Mesenchymal stem cell (in vitro differentiated cells and primary cell): ENCODE measurements around the gene ADH6.
"Not testable (repeated sequence)": the region's sequence is repeated elsewhere in the genome, so short reads cannot be mapped to it uniquely, and the experiment has no call there.

Source experiments
- DNase-seq: peaks from one replicate; pipeline ENCODE4 v3.0.0-alpha.2; 2013
- H2AFZ ChIP-seq: one replicate; pipeline ENCODE4 v1.6.1; 2013; ENCODE audit warnings: low read depth, mild to moderate bottlenecking, control low read depth, inconsistent platforms, low read length, moderate library complexity
- H2AK5ac ChIP-seq: 2 replicates; pipeline ENCODE4 v1.6.1; 2013; ENCODE audit warnings: low read length, moderate library complexity, mild to moderate bottlenecking, inconsistent platforms; ENCODE audit not compliant: severe bottlenecking
- H2BK120ac ChIP-seq: one replicate; pipeline ENCODE4 v1.6.1; 2013; ENCODE audit warnings: low read depth, mild to moderate bottlenecking, inconsistent platforms, low read length, moderate library complexity
- H2BK12ac ChIP-seq, 2 experiments: one replicate each; pipeline ENCODE4 v1.6.1; 2013; ENCODE audit warnings: inconsistent platforms in 2 of 2, low read length in 2 of 2, mild to moderate bottlenecking in 2 of 2, moderate library complexity in 2 of 2, control low read depth in 1 of 2
- H2BK15ac ChIP-seq: one replicate; pipeline ENCODE4 v1.6.1; 2013; ENCODE audit warnings: mild to moderate bottlenecking, low read depth, inconsistent platforms; ENCODE audit not compliant: poor library complexity, severe bottlenecking
- H2BK5ac ChIP-seq: 2 replicates; pipeline ENCODE4 v1.6.1; 2013; ENCODE audit warnings: low read depth, mild to moderate bottlenecking, low read length, control low read depth, inconsistent platforms; ENCODE audit not compliant: poor library complexity, severe bottlenecking
- H3K14ac ChIP-seq, 2 experiments: one replicate each; pipeline ENCODE4 v1.6.1; 2013; ENCODE audit warnings: inconsistent platforms in 2 of 2, low read length in 2 of 2, control low read depth in 1 of 2, mild to moderate bottlenecking in 1 of 2, moderate library complexity in 1 of 2
- H3K18ac ChIP-seq, 2 experiments: one replicate each; pipeline ENCODE4 v1.6.1; 2013; ENCODE audit warnings: inconsistent platforms in 2 of 2, low read length in 2 of 2, control low read depth in 1 of 2, low read depth in 1 of 2, mild to moderate bottlenecking in 1 of 2
- H3K23ac ChIP-seq, 2 experiments: one replicate each; pipeline ENCODE4 v1.6.1; 2013; ENCODE audit warnings: inconsistent platforms in 2 of 2, low read length in 2 of 2, mild to moderate bottlenecking in 2 of 2, moderate library complexity in 2 of 2, control low read depth in 1 of 2
- H3K27ac ChIP-seq: 2 replicates; pipeline ENCODE4 v1.5.1; 2013; ENCODE audit warnings: mild to moderate bottlenecking, moderate library complexity, low read length, control low read depth, inconsistent platforms; ENCODE audit not compliant: poor library complexity, severe bottlenecking
- H3K27me3 ChIP-seq, 2 experiments: 2 replicates each; pipeline versions ENCODE4 v1.6.1 to v1.7.0; 2013; ENCODE audit warnings: low read length in 2 of 2, mild to moderate bottlenecking in 2 of 2, moderate library complexity in 2 of 2, control low read depth in 1 of 2, inconsistent platforms in 1 of 2; ENCODE audit not compliant: control insufficient read depth in 1 of 2, insufficient read depth in 1 of 2
- H3K36me3 ChIP-seq, 2 experiments: 2 replicates each; pipeline versions ENCODE4 v1.6.1 to v1.7.0; 2013; ENCODE audit warnings: low read length in 2 of 2, control low read depth in 1 of 2, inconsistent platforms in 1 of 2, low read depth in 1 of 2, mild to moderate bottlenecking in 1 of 2; ENCODE audit not compliant: insufficient read depth in 2 of 2, control insufficient read depth in 1 of 2
- H3K4ac ChIP-seq, 2 experiments: one replicate each; pipeline ENCODE4 v1.6.1; 2013; ENCODE audit warnings: inconsistent platforms in 2 of 2, low read length in 2 of 2, mild to moderate bottlenecking in 2 of 2, moderate library complexity in 2 of 2, control low read depth in 1 of 2, low read depth in 1 of 2
- H3K4me1 ChIP-seq: 2 replicates; pipeline ENCODE4 v1.6.1; 2013; ENCODE audit warnings: low read depth, low read length, control low read depth; ENCODE audit not compliant: control insufficient read depth, insufficient read depth
- H3K4me2 ChIP-seq: 2 replicates; pipeline ENCODE4 v1.6.1; 2013; ENCODE audit warnings: low read length, mild to moderate bottlenecking, inconsistent platforms; ENCODE audit not compliant: poor library complexity, severe bottlenecking
- H3K4me3 ChIP-seq, 2 experiments: 2 replicates each; pipeline versions ENCODE4 v1.5.1 to v1.7.0; 2013; ENCODE audit warnings: low read length in 2 of 2, mild to moderate bottlenecking in 2 of 2, control low read depth in 1 of 2, low read depth in 1 of 2; ENCODE audit not compliant: insufficient read depth in 1 of 2
- H3K79me1 ChIP-seq: replicated peaks from 2 replicates; pipeline ENCODE4 v1.6.1; 2013; ENCODE audit warnings: mild to moderate bottlenecking, control low read depth, low read length, inconsistent platforms; ENCODE audit not compliant: poor library complexity, severe bottlenecking
- H3K9ac ChIP-seq: 2 replicates; pipeline ENCODE4 v1.7.0; 2013; ENCODE audit warnings: mild to moderate bottlenecking, low read length, moderate library complexity
- H3K9me3 ChIP-seq: 2 replicates; pipeline ENCODE4 v1.7.0; 2013; ENCODE audit warnings: mild to moderate bottlenecking, low read length; ENCODE audit not compliant: control insufficient read depth
- H4K8ac ChIP-seq: one replicate; pipeline ENCODE4 v1.6.1; 2013; ENCODE audit warnings: inconsistent platforms, mild to moderate bottlenecking, low read length, moderate library complexity
- H4K91ac ChIP-seq: one replicate; pipeline ENCODE4 v1.6.1; 2013; ENCODE audit warnings: mild to moderate bottlenecking, low read length, inconsistent platforms
- WGBS: methylation state at CpG from one replicate; pipeline ENCODE4 v1.1.7; 2013; ENCODE audit warnings: mixed read lengths; 5-methylcytosine and 5-hydroxymethylcytosine counted together

ADH6 gene

DNA sequence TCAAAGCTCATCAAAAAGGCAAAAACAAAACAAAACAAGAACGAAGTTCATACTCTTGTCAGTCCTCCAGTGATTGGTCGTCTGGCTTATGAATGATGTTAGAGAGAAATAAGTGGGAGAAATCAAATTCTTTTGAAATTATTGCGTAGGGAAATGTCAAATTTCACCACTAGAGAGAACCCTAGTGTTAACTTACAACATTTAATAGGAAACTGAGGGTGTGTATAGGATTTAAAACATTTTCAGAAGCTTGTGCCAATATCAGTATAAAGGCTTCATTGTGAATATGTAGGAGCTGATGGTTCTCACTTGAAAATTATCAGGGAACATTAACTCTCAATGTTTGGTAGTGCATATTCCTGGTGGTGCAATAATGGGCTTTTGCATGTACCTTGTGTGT, 17.4 kb downstream of the ADH6 start:
- Histone ChIP-seq H3K9me3 (no peaks in the 10 kb centered on the region), H3K18ac (no peak overlapping the region), H2AFZ (no peak overlapping the region), H4K91ac (no peak overlapping the region), H3K4me3 (no peak overlapping the region), H2BK15ac (no peak overlapping the region), H3K9ac (peak overlapping the region; percentile 66), H3K27me3 (no peaks in the 10 kb centered on the region), H2BK120ac (no peak overlapping the region), H3K79me1 (no peaks in the 10 kb centered on the region), H2BK12ac (no peak overlapping the region), H3K23ac (no peak overlapping the region), H3K14ac (no peak overlapping the region), H2AK5ac (no peak overlapping the region), H3K27ac (no peak overlapping the region), H3K4ac (no peak overlapping the region), H3K4me2 (no peak overlapping the region), H2BK5ac (no peak overlapping the region), H3K4me1 (no peaks in the 10 kb centered on the region), H4K8ac (no peak overlapping the region), H3K36me3 (no peaks in the 10 kb centered on the region)
- no CpG with 5 or more reads among the region's 3 CpGs for WGBS
- no peak for DNase-seq

DNA sequence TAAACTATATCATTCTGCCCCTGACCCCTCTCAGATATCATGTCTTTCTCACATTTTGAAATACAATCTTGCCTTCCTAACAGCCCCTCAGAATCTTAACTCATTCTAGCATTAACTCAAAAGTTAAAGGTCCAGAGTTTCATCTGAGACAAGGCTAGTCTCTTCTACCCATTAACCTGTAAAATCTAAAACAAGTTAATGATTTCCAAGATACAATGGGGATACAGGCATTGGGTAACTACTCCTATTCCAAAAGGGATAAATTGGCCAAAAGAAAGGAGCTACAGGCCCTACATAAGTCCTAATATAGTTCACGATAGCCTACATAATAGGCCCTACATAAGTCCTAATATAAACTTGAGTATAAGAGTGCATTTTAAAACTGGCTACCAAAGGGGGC, 18.9 kb downstream of the ADH6 start:
- H3K36me3 ChIP-seq, result no peaks in the 10 kb centered on the region
- no CpG with 5 or more reads among the region's 1 CpG for WGBS

DNA sequence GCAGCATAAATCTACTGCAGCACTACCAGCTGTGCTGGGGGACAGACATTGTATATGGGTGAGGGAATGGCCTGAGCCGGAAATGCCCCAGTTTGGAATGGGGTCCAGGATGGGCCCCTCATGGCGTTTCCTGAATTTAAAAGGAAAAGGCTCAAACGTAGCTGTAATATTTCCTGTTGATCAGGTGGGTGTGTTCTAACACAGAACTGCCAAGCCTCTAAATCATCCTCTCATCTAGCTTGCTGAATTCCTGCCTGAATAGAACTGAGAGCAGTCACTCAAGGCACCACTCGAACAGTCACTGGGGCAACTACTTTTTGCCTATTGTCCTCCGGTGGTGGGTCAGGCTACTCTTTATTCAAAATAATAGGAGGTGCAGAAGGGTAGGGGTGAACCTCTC, 28.7 kb downstream of the ADH6 start:
- H2BK5ac ChIP-seq, result no peak overlapping the region
- H3K9ac ChIP-seq, result no peak overlapping the region
- H3K4me3 ChIP-seq, result no peak overlapping the region
- no peaks in the 10 kb centered on the region for H3K4me1 ChIP-seq
- no peak overlapping the region for H3K18ac ChIP-seq
- no peak overlapping the region for H3K23ac ChIP-seq
- no peak overlapping the region for H2BK12ac ChIP-seq
- H3K4ac ChIP-seq, result no peak overlapping the region
- H2BK15ac ChIP-seq, result no peak overlapping the region
- H2BK120ac ChIP-seq, result no peak overlapping the region
- no peaks in the 10 kb centered on the region for H3K27me3 ChIP-seq
- H2AK5ac ChIP-seq, result no peak overlapping the region
- H4K8ac ChIP-seq, result no peak overlapping the region
- 95% methylated on average over 3 of the region's 5 CpGs for WGBS
- no peak overlapping the region for H3K14ac ChIP-seq
- no peaks in the 10 kb centered on the region for H3K9me3 ChIP-seq
- H3K4me2 ChIP-seq, result no peak overlapping the region
- no peak for DNase-seq
- H4K91ac ChIP-seq, result no peak overlapping the region
- H3K27ac ChIP-seq, result no peak overlapping the region
- no peaks in the 10 kb centered on the region for H3K79me1 ChIP-seq
- H2AFZ ChIP-seq, result no peak overlapping the region
- H3K36me3 ChIP-seq, result no peaks in the 10 kb centered on the region

More for the DNA sequence above, 18.9 kb downstream of the ADH6 start:
- Histone ChIP-seq H2BK12ac (no peak overlapping the region), H2AFZ (no peak overlapping the region), H2BK15ac (no peak overlapping the region), H3K27me3 (no peaks in the 10 kb centered on the region), H3K4ac (no peak overlapping the region), H3K4me2 (no peak overlapping the region), H3K4me3 (no peak overlapping the region), H4K91ac (no peak overlapping the region), H3K9me3 (no peaks in the 10 kb centered on the region), H2BK120ac (no peak overlapping the region), H4K8ac (no peak overlapping the region), H2BK5ac (no peak overlapping the region), H3K79me1 (no peaks in the 10 kb centered on the region), H3K23ac (no peak overlapping the region), H3K14ac (no peak overlapping the region), H2AK5ac (no peak overlapping the region), H3K9ac (no peak overlapping the region), H3K27ac (no peak overlapping the region), H3K18ac (no peak overlapping the region), H3K4me1 (no peaks in the 10 kb centered on the region)
- DNase-seq, result no peak

DNA sequence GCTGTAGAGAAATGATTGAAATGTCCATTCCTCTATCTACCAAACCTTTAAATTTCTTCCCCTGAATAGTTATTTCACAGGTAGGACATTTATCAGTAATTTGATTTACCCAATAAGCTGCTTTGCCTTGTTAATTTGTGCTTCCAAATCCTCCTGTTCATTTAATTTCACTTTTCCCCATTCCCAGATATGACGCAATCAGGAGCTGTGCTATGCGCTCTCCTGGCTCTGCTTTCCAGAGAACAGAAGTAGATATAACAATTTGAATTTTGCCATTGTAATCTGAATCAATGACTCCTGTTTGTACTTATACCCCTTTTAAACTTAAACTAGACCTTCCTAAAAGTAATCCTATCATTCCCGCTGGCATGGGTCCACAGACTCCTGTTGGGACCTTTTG, 29.1 kb downstream of the ADH6 start:
- H2AK5ac ChIP-seq, H3K79me1 ChIP-seq, H3K18ac ChIP-seq, H3K36me3 ChIP-seq, H3K4me2 ChIP-seq, H3K4ac ChIP-seq, H3K9me3 ChIP-seq, H3K14ac ChIP-seq, H3K27ac ChIP-seq, H2BK120ac ChIP-seq, H3K9ac ChIP-seq, H2AFZ ChIP-seq, H3K27me3 ChIP-seq, H3K4me1 ChIP-seq, H3K23ac ChIP-seq, H2BK15ac ChIP-seq, H4K91ac ChIP-seq, DNase-seq, H3K4me3 ChIP-seq, H2BK5ac ChIP-seq, H4K8ac ChIP-seq, H2BK12ac ChIP-seq: not testable (repeated sequence)
- WGBS, result 98% methylated on average over 3 of the region's 3 CpGs
